HG03469 (cell line): ENCODE measurements around the gene AUTS2.

Experiments
- ATAC-seq: cut with Tn5 transposase; IDR thresholded peaks from one replicate; pipeline ENCODE4 v1.9.1; 2021; ENCODE audit warnings: mild to moderate bottlenecking, moderate library complexity, moderate number of reproducible peaks; ENCODE audit not compliant: unreplicated experiment

Gene AUTS2

GRCh38 chr7:70043015-70043538 is 444.8 kb downstream of the AUTS2 start:
- no peak for ATAC-seq

GRCh38 chr7:70044064-70044463 is 445.8 kb downstream of the AUTS2 start:
- ATAC-seq: no peak

- no peak for ATAC-seq
Measured at GRCh38 chr7:70044525-70044924, 446.2 kb downstream of the AUTS2 start.

- no peak for ATAC-seq
Measured at GRCh38 chr7:70044981-70045380, 446.7 kb downstream of the AUTS2 start.

GRCh38 chr7:70047384-70047783 is 449.1 kb downstream of the AUTS2 start:
- no peak for ATAC-seq

- no peak for ATAC-seq
Measured at GRCh38 chr7:70047891-70048448, 449.7 kb downstream of the AUTS2 start.

GRCh38 chr7:70051726-70052125 is 453.5 kb downstream of the AUTS2 start:
- no peak for ATAC-seq

GRCh38 chr7:70052691-70053090 is 454.4 kb downstream of the AUTS2 start:
- no peak for ATAC-seq

- ATAC-seq: no peak
Measured at GRCh38 chr7:70053421-70053820, 455.1 kb downstream of the AUTS2 start.

- no peak for ATAC-seq
Measured at GRCh38 chr7:70053989-70054388, 455.7 kb downstream of the AUTS2 start.

GRCh38 chr7:70056363-70056762 is 458.1 kb downstream of the AUTS2 start:
- ATAC-seq: no peak

GRCh38 chr7:70060298-70061068 is 462.2 kb downstream of the AUTS2 start:
- no peak for ATAC-seq

GRCh38 chr7:70063371-70063770 is 465.1 kb downstream of the AUTS2 start:
- ATAC-seq: no peak

- no peak for ATAC-seq
Measured at GRCh38 chr7:70063927-70064326, 465.7 kb downstream of the AUTS2 start.

GRCh38 chr7:70066844-70067243 is 468.6 kb downstream of the AUTS2 start:
- ATAC-seq: no peak

GRCh38 chr7:70068531-70068930 is 470.3 kb downstream of the AUTS2 start:
- no peak for ATAC-seq

- no peak for ATAC-seq
Measured at GRCh38 chr7:70069977-70070376, 471.7 kb downstream of the AUTS2 start.

GRCh38 chr7:70071766-70072165 is 473.5 kb downstream of the AUTS2 start:
- no peak for ATAC-seq

GRCh38 chr7:70072220-70072619 is 473.9 kb downstream of the AUTS2 start:
- ATAC-seq: no peak

GRCh38 chr7:70076325-70076724 is 478.1 kb downstream of the AUTS2 start:
- ATAC-seq: no peak

- ATAC-seq: no peak
Measured at GRCh38 chr7:70082099-70082611, 483.9 kb downstream of the AUTS2 start.

GRCh38 chr7:70091362-70091761 is 493.1 kb downstream of the AUTS2 start:
- no peak for ATAC-seq
